Smooth muscle cell (in vitro differentiated cells): ENCODE results near the gene DNAJC21. TPM values are rescaled to one million over a fixed set of nuclear protein-coding genes. Genes with fewer than 3 reads are reported as not detected.

Source experiments
- DNase-seq: peaks from one replicate; lab custom pipeline; 2025; ENCODE audit not compliant: unreplicated experiment; lab: John Stamatoyannopoulos, UW
- H2AFZ ChIP-seq: fragments of 200-600 bp; sonication (generic); 2 replicates; pipeline ENCODE4 v1.6.0; 2016; ENCODE audit warnings: antibody characterized with exemption, low read depth, mild to moderate bottlenecking
- H3F3A ChIP-seq: fragments of 200-600 bp; sonication (generic); 2 replicates; pipeline ENCODE4 v1.6.0; 2017; ENCODE audit warnings: antibody characterized with exemption, low read depth
- H3K27ac ChIP-seq: fragments of 200-600 bp; sonication (generic); 2 replicates; pipeline ENCODE4 v1.5.1; 2016; ENCODE audit warnings: low read depth, mild to moderate bottlenecking
- H3K27me3 ChIP-seq: fragments of 200-600 bp; sonication (generic); 2 replicates; pipeline ENCODE4 v1.6.1; 2016; ENCODE audit warnings: low read depth, mild to moderate bottlenecking
- H3K36me3 ChIP-seq: fragments of 200-600 bp; sonication (generic); 2 replicates; pipeline ENCODE4 v1.5.1; 2016; ENCODE audit warnings: low read depth
- H3K4me1 ChIP-seq: fragments of 200-600 bp; sonication (generic); 2 replicates; pipeline ENCODE4 v1.5.1; 2016; ENCODE audit warnings: low read depth
- H3K4me2 ChIP-seq: fragments of 200-600 bp; sonication (generic); 2 replicates; pipeline ENCODE4 v1.6.0; 2016; ENCODE audit warnings: mild to moderate bottlenecking
- H3K4me3 ChIP-seq: fragments of 200-600 bp; sonication (generic); 2 replicates; pipeline ENCODE4 v1.5.1; 2016; ENCODE audit warnings: mild to moderate bottlenecking
- H3K79me2 ChIP-seq: fragments of 200-600 bp; sonication (generic); 2 replicates; pipeline ENCODE4 v1.6.0; 2016; ENCODE audit warnings: low read depth, mild to moderate bottlenecking
- H3K9ac ChIP-seq: fragments of 200-600 bp; sonication (generic); 2 replicates; pipeline ENCODE4 v1.6.0; 2016; ENCODE audit warnings: low read depth
- H3K9me3 ChIP-seq: fragments of 200-600 bp; sonication (generic); replicated peaks from 2 replicates; pipeline ENCODE4 v1.5.1; 2016; ENCODE audit warnings: low read depth
- H4K20me1 ChIP-seq: fragments of 200-600 bp; sonication (generic); 2 replicates; pipeline ENCODE4 v1.6.0; 2016; ENCODE audit warnings: low read depth
- WGBS: methylation state at CpG from one replicate; pipeline ENCODE4 v1.1.7; 2016; ENCODE audit warnings: low lambda C conversion rate; 5-methylcytosine and 5-hydroxymethylcytosine counted together
- polyA plus RNA-seq: library from polyadenylated mRNA; unstranded; fragments of >200 nt; fragmentation: Nextera tagmentation; extraction: Ambion mirVana; gene quantifications from 2 replicates; pipeline ENCODE4 v1.2.1, GENCODE V29; 2016
- total RNA-seq: library from RNA; depleted of rRNA; stranded (reverse); fragments of >200 nt; gene quantifications from 2 replicates; pipeline ENCODE4 v1.2.3, GENCODE V29; 2014
- TF ChIP-seq, protein P1 (sequence below): fragments of 200-600 bp; sonication (generic); IDR thresholded peaks from 2 replicates; pipeline ENCODE4 v1.5.1; 2017; ENCODE audit warnings: borderline replicate concordance, mild to moderate bottlenecking, antibody characterized with exemption; ENCODE audit not compliant: insufficient read depth, poor library complexity, severe bottlenecking

Gene DNAJC21
- total and polyA plus RNA-seq, 2 experiments from 2014 or later = 21.8 to 27.9 TPM

DNA sequence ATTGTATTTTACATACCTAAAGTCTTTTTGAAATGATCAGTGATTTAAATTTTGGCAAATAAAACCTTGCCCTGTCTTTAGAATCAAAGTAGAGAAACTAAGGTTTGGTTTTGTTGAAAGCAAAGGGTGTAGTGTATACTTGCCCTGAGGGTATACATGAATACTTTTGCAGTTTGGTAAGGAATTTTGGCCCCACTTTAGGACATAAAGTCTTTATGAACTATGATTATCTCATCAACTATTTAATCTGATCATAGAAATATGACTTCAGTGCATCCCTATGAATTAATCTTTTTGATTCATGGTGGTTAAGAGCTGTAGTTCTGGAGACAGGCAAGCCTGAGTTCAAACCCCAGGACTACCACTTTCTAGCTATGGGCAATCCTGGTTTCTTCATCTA, 31.7 kb upstream of the DNAJC21 start:
- Histone ChIP-seq H3K9ac (no peak overlapping the region), H4K20me1 (no peaks in the 10 kb centered on the region), H3F3A (no peaks in the 10 kb centered on the region), H3K4me2 (no peak overlapping the region), H3K79me2 (no peaks in the 10 kb centered on the region), H2AFZ (no peak overlapping the region), H3K27me3 (no peaks in the 10 kb centered on the region), H3K36me3 (no peaks in the 10 kb centered on the region), H3K9me3 (no peaks in the 10 kb centered on the region), H3K4me1 (no peaks in the 10 kb centered on the region), H3K4me3 (no peak overlapping the region), H3K27ac (no peak overlapping the region)
- no peak for DNase-seq
- TF ChIP-seq, protein P1, sequence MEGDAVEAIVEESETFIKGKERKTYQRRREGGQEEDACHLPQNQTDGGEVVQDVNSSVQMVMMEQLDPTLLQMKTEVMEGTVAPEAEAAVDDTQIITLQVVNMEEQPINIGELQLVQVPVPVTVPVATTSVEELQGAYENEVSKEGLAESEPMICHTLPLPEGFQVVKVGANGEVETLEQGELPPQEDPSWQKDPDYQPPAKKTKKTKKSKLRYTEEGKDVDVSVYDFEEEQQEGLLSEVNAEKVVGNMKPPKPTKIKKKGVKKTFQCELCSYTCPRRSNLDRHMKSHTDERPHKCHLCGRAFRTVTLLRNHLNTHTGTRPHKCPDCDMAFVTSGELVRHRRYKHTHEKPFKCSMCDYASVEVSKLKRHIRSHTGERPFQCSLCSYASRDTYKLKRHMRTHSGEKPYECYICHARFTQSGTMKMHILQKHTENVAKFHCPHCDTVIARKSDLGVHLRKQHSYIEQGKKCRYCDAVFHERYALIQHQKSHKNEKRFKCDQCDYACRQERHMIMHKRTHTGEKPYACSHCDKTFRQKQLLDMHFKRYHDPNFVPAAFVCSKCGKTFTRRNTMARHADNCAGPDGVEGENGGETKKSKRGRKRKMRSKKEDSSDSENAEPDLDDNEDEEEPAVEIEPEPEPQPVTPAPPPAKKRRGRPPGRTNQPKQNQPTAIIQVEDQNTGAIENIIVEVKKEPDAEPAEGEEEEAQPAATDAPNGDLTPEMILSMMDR = no peak

DNA sequence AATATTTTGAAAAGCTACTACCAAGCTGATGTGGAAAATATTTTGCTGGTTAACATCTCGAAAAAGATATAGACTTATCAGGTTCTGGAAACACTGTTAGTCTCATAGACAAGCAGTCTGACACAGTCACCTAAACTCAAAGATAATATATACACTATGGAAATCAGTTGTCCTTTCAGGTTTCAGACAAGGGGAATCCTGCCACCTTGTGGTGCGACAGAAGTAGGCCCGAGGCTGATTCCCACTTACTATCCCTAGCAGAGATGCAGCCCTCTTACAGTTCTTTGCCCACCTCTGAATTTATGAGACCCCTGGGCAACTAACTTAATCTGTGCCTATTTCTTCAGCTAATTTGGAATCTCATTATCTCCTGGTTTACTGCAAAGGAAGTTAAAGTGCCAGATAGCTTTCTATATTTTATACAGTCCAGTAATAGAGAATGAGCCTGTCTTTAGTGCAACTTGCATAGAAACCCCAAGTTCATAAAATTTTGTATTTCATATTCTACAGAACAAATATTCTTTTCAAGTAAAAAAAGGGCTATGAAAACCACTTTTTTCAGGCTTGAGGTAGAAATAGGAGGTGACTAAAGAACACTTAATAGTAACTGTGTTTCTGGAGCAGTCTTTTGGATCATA, 31.0 kb upstream of the DNAJC21 start:
- WGBS = 0% methylated on average over 3 of the region's 3 CpGs
- Histone ChIP-seq H3K79me2 (no peaks in the 10 kb centered on the region), H3K4me1 (no peaks in the 10 kb centered on the region), H3F3A (no peaks in the 10 kb centered on the region), H3K9ac (no peak overlapping the region), H4K20me1 (no peaks in the 10 kb centered on the region), H3K4me2 (peak overlapping the region; percentile 58), H3K9me3 (no peaks in the 10 kb centered on the region), H3K27me3 (no peaks in the 10 kb centered on the region), H3K4me3 (no peak overlapping the region), H3K36me3 (no peaks in the 10 kb centered on the region), H3K27ac (peak overlapping the region; percentile 6), H2AFZ (no peak overlapping the region)
- peak; percentile 2 for DNase-seq
- TF ChIP-seq, protein P1 = peak; percentile 90

DNA sequence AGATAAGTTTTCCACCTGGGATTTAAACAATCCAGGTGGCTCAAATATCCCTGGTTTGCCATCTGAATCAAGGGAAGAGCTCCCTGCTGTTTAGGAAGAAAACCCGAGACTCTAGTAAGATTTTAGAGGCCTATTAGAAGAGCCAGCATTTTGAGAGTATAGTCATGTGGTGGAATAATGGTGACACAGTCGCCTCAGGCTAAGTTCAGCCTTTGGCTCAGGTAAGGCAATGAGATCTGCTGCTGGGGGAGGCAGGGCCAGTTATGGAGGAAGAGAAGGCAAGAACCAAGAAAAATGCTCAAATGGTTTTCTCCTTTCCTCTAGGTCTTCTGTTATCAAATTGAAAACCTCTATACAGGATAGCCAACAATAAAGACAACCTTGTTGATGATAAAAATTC, 30.3 kb upstream of the DNAJC21 start:
- no peak overlapping the region for H3K9ac ChIP-seq
- TF ChIP-seq, protein P1 = no peak
- no peaks in the 10 kb centered on the region for H4K20me1 ChIP-seq
- no peaks in the 10 kb centered on the region for H3K4me1 ChIP-seq
- no peaks in the 10 kb centered on the region for H3K9me3 ChIP-seq
- no peaks in the 10 kb centered on the region for H3K27me3 ChIP-seq
- no peaks in the 10 kb centered on the region for H3F3A ChIP-seq
- H3K4me3 ChIP-seq = no peak overlapping the region
- no peak for DNase-seq
- no peak overlapping the region for H2AFZ ChIP-seq
- peak overlapping the region; percentile 6 for H3K27ac ChIP-seq
- H3K36me3 ChIP-seq = no peaks in the 10 kb centered on the region
- H3K4me2 ChIP-seq = no peak overlapping the region
- 80% methylated on average over 2 of the region's 2 CpGs for WGBS
- H3K79me2 ChIP-seq = no peaks in the 10 kb centered on the region

DNA sequence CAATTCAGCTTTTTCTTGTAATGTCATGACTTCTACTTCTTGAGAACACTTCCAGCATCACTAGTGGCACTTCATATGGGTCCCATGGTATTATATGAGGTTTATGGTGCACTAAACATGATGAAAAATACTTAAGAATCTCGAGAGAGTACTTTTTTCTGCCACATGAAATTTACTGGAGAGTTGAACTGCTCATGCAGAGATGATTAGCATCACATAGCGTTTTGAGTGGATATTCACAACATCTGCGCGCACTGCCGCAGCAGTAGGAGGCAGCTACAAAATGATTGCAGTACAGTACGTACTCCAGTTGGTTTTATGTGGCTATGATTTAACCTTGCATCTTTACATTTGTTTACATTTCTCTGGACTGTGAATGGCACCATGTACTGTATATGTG, 28.7 kb upstream of the DNAJC21 start:
- no peaks in the 10 kb centered on the region for H3K36me3 ChIP-seq
- H3K9me3 ChIP-seq = no peaks in the 10 kb centered on the region
- no peak overlapping the region for H3K9ac ChIP-seq
- no peak overlapping the region for H3K4me3 ChIP-seq
- no peak overlapping the region for H2AFZ ChIP-seq
- no peaks in the 10 kb centered on the region for H3K79me2 ChIP-seq
- no peaks in the 10 kb centered on the region for H4K20me1 ChIP-seq
- TF ChIP-seq, protein P1 = no peak
- H3K4me1 ChIP-seq = no peaks in the 10 kb centered on the region
- WGBS = 93% methylated on average over 6 of the region's 6 CpGs
- DNase-seq = no peak
- no peaks in the 10 kb centered on the region for H3K27me3 ChIP-seq
- no peaks in the 10 kb centered on the region for H3F3A ChIP-seq
- no peak overlapping the region for H3K27ac ChIP-seq
- H3K4me2 ChIP-seq = no peak overlapping the region
